ENCODE measurements around the gene LRCH3. TPM values are rescaled to one million over a fixed set of nuclear protein-coding genes. Genes with fewer than 3 reads are reported as not detected.
"Not testable (repeated sequence)": the region's sequence is repeated elsewhere in the genome, so short reads cannot be mapped to it uniquely, and the experiment has no call there.

The LRCH3 gene
- total RNA-seq, 1 donor from 2014 or later = 99.0 TPM

DNA sequence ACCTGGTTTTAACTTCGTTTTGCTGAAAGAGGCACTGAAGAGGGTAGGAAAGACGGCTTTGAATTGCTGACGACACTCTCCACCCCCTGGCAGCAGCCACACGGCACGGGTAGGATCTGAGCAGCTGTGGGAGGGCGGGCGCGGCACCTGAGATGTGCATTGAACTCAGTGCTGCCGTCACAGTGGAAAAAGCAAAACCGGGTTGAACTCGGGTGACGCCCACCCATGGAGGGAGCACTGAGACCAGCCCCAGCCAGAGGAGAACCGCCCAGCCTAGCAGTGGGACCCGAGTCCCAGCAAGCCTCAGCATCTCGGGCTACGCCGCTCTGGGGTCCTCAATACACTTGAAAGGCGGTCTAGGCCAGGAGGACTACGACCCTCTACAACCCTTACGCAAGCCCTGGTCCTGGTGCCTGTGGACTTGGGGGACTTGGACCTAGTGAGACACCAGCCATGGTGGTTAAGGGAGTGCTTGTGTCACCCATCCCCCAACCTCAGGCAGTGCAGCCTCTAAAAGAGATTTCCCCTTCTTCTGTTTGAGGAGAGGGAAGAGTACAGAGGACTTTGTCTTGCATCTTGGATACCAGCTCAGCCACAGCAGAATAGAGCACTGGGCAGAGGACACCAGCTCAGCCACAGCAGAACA is 108.9 kb downstream of the LRCH3 start:
- DNase-seq (ENCODE audit: extremely low spot score in 2 of 2) = no peak
- Histone ChIP-seq H3K27me3 (no peaks in the 10 kb centered on the region), H3K4me1 (no peaks in the 10 kb centered on the region), H3K27ac (no peak overlapping the region), H3K9me3 (no peaks in the 10 kb centered on the region), H3K36me3 (no peaks in the 10 kb centered on the region), H3K4me3 (no peak overlapping the region)
- TF ChIP-seq, protein P1, sequence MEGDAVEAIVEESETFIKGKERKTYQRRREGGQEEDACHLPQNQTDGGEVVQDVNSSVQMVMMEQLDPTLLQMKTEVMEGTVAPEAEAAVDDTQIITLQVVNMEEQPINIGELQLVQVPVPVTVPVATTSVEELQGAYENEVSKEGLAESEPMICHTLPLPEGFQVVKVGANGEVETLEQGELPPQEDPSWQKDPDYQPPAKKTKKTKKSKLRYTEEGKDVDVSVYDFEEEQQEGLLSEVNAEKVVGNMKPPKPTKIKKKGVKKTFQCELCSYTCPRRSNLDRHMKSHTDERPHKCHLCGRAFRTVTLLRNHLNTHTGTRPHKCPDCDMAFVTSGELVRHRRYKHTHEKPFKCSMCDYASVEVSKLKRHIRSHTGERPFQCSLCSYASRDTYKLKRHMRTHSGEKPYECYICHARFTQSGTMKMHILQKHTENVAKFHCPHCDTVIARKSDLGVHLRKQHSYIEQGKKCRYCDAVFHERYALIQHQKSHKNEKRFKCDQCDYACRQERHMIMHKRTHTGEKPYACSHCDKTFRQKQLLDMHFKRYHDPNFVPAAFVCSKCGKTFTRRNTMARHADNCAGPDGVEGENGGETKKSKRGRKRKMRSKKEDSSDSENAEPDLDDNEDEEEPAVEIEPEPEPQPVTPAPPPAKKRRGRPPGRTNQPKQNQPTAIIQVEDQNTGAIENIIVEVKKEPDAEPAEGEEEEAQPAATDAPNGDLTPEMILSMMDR (IDR thresholded peaks at IDR 0.05) = no peak
- no peak for TF ChIP-seq POLR2A (IDR thresholded peaks at IDR 0.05)
- TF ChIP-seq POLR2AphosphoS5 (IDR thresholded peaks at IDR 0.05; ENCODE audit: insufficient read depth in 1 of 2, low read depth in 1 of 2) = no peak
- intact Hi-C loops (cut with DNase I) = no loop called here

DNA sequence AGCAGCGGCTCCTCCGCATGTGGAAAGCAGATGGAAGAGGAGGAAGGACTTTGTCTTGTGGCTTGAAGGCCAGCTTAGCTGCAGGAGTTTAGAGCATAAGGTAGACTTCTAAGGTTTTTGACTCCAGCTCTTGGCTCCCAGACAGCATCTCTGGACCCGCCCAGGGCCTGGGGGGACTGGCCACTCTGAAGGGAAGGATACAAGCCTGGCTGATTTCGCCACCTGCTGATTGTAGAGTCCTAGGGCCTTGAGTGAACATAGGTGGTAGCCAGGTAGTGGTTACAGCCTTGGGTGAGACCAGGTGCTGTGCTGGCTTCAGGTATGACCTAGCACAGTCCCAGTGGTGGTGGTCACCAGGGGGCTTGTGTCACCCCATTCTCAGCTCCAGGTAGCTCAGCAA is 110.6 kb downstream of the LRCH3 start:
- DNase-seq (ENCODE audit: extremely low spot score in 2 of 2) = no peak
- intact Hi-C loops (cut with DNase I) = no loop called here
- H3K36me3 ChIP-seq = no peaks in the 10 kb centered on the region
- H3K9me3 ChIP-seq = no peaks in the 10 kb centered on the region
- H3K27ac ChIP-seq = no peak overlapping the region
- no peaks in the 10 kb centered on the region for H3K4me1 ChIP-seq
- TF ChIP-seq, protein P1 (IDR thresholded peaks at IDR 0.05) = no peak
- TF ChIP-seq POLR2A (IDR thresholded peaks at IDR 0.05) = no peak
- TF ChIP-seq POLR2AphosphoS5 (IDR thresholded peaks at IDR 0.05; ENCODE audit: insufficient read depth in 1 of 2, low read depth in 1 of 2) = no peak
- no peak overlapping the region for H3K4me3 ChIP-seq
- no peaks in the 10 kb centered on the region for H3K27me3 ChIP-seq

DNA sequence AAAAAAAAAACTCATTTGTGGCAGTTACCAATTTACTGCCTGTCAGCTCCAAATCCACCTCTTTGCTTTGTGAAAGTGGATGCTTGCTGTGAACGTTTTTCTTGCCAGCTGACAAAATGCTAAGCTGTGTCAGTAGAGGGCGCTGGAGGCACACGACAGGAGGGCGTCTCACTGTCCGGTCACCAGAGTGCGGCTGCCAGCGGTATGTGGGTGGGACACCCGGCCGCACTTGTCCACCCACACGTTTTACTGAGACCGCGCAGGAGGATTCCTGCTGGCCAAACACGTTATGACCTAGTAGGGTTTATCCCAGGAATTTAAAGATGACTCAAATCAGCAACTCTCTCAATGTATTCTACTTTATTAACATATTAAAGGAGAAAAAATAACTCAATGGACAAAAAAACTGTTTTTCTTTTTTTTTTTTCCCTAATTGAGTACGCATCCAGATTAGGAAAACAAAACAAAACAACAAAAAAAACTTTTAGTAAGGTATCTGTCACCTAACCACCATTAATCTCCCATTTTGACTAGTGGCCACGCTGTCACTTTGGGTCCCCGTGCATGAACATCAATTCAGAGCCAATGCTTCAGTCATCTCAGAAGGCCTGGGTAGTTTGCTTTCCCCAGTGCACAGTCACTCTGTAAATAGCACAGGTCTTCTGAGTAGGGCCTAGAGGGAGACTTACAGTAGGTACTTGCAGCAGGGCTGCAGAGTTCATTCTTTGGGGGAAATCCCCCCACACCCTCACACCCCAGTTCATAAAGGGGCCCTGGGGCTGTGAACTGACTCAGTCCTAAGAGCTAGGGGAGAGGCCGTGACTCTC is 115.2 kb downstream of the LRCH3 start:
- intact Hi-C loops (cut with DNase I) = no loop called here
- Histone ChIP-seq H3K9me3 (no peaks in the 10 kb centered on the region), H3K27me3 (no peaks in the 10 kb centered on the region), H3K4me1 (no peaks in the 10 kb centered on the region), H3K4me3 (no peak overlapping the region), H3K36me3 (no peaks in the 10 kb centered on the region), H3K27ac (no peak overlapping the region)
- peak in 1 of 2 donors; percentile 93 for DNase-seq (ENCODE audit: extremely low spot score in 2 of 2)
- TF ChIP-seq, protein P1 (IDR thresholded peaks at IDR 0.05) = peak; percentile 71 to 89 (median 87)
- TF ChIP-seq POLR2AphosphoS5 (IDR thresholded peaks at IDR 0.05; ENCODE audit: insufficient read depth in 1 of 2, low read depth in 1 of 2) (peak; percentile 39 to 66), POLR2A (IDR thresholded peaks at IDR 0.05) (no peak)

DNA sequence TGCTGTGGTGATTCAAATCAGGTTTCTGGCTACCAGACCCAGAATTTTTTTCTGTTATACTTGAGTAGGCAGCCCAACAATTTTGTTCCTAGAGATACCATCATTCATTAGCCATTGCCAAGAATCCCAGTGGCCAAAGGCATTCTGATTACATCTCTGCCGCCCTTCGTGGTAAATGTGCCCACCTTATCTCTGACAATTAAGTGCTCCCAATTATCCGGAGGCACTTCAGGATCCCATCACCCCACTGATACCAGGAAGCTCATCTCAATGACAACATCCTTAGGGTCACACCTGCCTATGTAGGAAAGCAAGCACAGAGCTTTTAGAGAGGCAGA is 115.8 kb downstream of the LRCH3 start:
- DNase-seq (ENCODE audit: extremely low spot score in 2 of 2) = no peak
- Histone ChIP-seq H3K4me1 (no peaks in the 10 kb centered on the region), H3K9me3 (no peaks in the 10 kb centered on the region), H3K27me3 (no peaks in the 10 kb centered on the region), H3K4me3 (no peak overlapping the region), H3K27ac (no peak overlapping the region), H3K36me3 (no peaks in the 10 kb centered on the region)
- no peak for TF ChIP-seq POLR2AphosphoS5 (IDR thresholded peaks at IDR 0.05; ENCODE audit: insufficient read depth in 1 of 2, low read depth in 1 of 2)
- TF ChIP-seq POLR2A (IDR thresholded peaks at IDR 0.05) = no peak
- TF ChIP-seq, protein P1 (IDR thresholded peaks at IDR 0.05) = no peak
- intact Hi-C loops (cut with DNase I) = no loop called here

DNA sequence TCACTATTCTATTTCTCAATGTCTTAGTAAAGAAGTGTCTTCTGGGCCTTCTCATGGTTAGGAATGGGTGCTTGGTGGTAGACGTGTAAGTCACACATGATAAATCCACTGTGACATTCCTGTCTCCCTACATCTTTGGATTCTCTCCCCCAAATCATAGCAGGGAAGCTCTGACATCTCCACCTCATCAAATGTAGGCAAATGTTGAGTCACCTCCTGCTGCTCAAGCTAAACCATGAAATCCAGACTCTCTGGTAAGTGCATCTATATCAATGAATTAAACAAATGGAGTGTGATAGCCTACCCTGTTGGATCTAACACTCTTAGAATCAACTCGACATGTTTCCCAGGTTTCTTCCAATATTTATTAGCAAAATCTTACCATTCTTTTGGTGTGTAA is 116.1 kb downstream of the LRCH3 start:
- no peaks in the 10 kb centered on the region for H3K36me3 ChIP-seq
- no peak overlapping the region for H3K27ac ChIP-seq
- no peaks in the 10 kb centered on the region for H3K27me3 ChIP-seq
- no peak for DNase-seq (ENCODE audit: extremely low spot score in 2 of 2)
- H3K4me1 ChIP-seq = no peaks in the 10 kb centered on the region
- no peak overlapping the region for H3K4me3 ChIP-seq
- H3K9me3 ChIP-seq = no peaks in the 10 kb centered on the region
- intact Hi-C loops (cut with DNase I) = no loop called here
- no peak for TF ChIP-seq POLR2A (IDR thresholded peaks at IDR 0.05)
- TF ChIP-seq POLR2AphosphoS5 (IDR thresholded peaks at IDR 0.05; ENCODE audit: insufficient read depth in 1 of 2, low read depth in 1 of 2) = no peak
- TF ChIP-seq, protein P1 (IDR thresholded peaks at IDR 0.05) = no peak

DNA sequence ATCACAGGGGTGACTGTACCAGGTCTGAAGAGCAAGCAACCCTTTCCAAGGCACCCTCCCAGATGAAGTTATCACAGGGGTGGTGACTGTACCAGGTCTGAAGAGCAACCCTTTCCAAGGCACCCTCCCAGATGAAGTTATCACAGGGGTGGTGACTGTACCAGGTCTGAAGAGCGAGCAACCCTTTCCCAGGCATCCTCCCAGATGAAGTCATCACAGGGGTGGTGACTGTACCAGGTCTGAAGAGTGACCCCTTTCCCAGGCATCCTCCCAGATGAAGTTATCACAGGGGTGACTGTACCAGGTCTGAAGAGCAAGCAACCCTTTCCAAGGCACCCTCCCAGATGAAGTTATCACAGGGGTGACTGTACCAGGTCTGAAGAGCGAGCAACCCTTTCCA is 117.5 kb downstream of the LRCH3 start:
- H3K27me3 ChIP-seq; intact Hi-C loops (cut with DNase I); H3K4me1 ChIP-seq; H3K36me3 ChIP-seq; H3K27ac ChIP-seq; DNase-seq (ENCODE audit: extremely low spot score in 2 of 2); H3K9me3 ChIP-seq; H3K4me3 ChIP-seq: not testable (repeated sequence)

Measured in vagina (tissue), 2 donors.